Prostate gland (tissue), 2 donors: ENCODE results near the gene NUP210. TPM values are rescaled to one million over a fixed set of nuclear protein-coding genes. Genes with fewer than 3 reads are reported as not detected.

Source experiments
- DNase-seq: peaks from one replicate; pipeline ENCODE4 v3.0.0-alpha.2; 2019; ENCODE audit warnings: low spot score
- H3K27ac ChIP-seq, 2 donors: fragments of 200-600 bp; sonication (generic); 2 replicates each; pipeline ENCODE4 v1.5.1; 2017 to 2019
- H3K27me3 ChIP-seq: fragments of 200-600 bp; sonication (generic); replicated peaks from 2 replicates; pipeline ENCODE4 v1.5.1; 2019; ENCODE audit not compliant: insufficient read depth
- H3K36me3 ChIP-seq, 2 donors: fragments of 200-600 bp; sonication (generic); 1 replicate in 1 of 2; 2 replicates in 1 of 2; pipeline versions ENCODE4 v1.5.1 to v1.8.1; 2017 to 2019
- H3K4me1 ChIP-seq: fragments of 200-600 bp; sonication (generic); replicated peaks from 2 replicates; pipeline ENCODE4 v1.5.1; 2019
- H3K4me3 ChIP-seq, 2 donors: fragments of 200-600 bp; sonication (generic); 2 replicates each; pipeline ENCODE4 v1.5.1; 2017 to 2019
- H3K9me3 ChIP-seq: fragments of 200-600 bp; sonication (generic); 2 replicates; pipeline ENCODE4 v1.5.1; 2017
- CTCF ChIP-seq, 4 experiments: fragments of 200-600 bp in 2 of 4; fragments of 450-650 bp in 2 of 4; sonication (generic) in 2 of 4; IDR thresholded peaks; 1 replicate in 3 of 4; 2 replicates in 1 of 4; pipeline ENCODE4 v1.5.1; 2016 to 2019; ENCODE audit warnings: antibody characterized with exemption in 4 of 4, mild to moderate bottlenecking in 2 of 4, moderate library complexity in 2 of 4
- POLR2A ChIP-seq: fragments of 450-650 bp; IDR thresholded peaks from one replicate; pipeline ENCODE4 v1.6.1; 2016; ENCODE audit warnings: antibody characterized with exemption, mild to moderate bottlenecking
- POLR2AphosphoS5 ChIP-seq: sonication (generic); formaldehyde crosslinking; IDR thresholded peaks from one replicate; pipeline ENCODE4 v1.6.1; 2017; ENCODE audit warnings: antibody characterized with exemption
- WGBS: methylation state at CpG from one replicate; pipeline ENCODE4 v1.1.5; 2018; 5-methylcytosine and 5-hydroxymethylcytosine counted together
- intact Hi-C: fragments of 100-400 bp; cut with DNase I; formaldehyde crosslinking; loops from one replicate; pipeline ENCODE4 v1.14.2; 2022
- total RNA-seq, 2 donors: library from RNA; depleted of rRNA; stranded (reverse); fragments of >200 nt; gene quantifications; one replicate each; pipeline ENCODE4 v1.1.0, GENCODE V29; 2016

NUP210 gene
- total RNA-seq, 2 donors from 2014 or later = 10.6 to 31.2 TPM

- peaks cover 4% of the 10 kb centered on the region for H3K4me1 ChIP-seq
- intact Hi-C loops = loop anchor here (5.0 kb wide), 1 partner anchor 183 kb away; no protein-coding TSS in a partner anchor
- no peak overlapping the region for H3K4me3 ChIP-seq
- 92% methylated on average over 14 of the region's 14 CpGs for WGBS
- TF ChIP-seq CTCF (IDR thresholded peaks at IDR 0.05) (no peak), POLR2A (no peak), POLR2AphosphoS5 (no peak)
- no peaks in the 10 kb centered on the region for H3K27me3 ChIP-seq
- H3K27ac ChIP-seq = no peak overlapping the region
- H3K9me3 ChIP-seq = no peaks in the 10 kb centered on the region
- DNase-seq = no peak
- H3K36me3 ChIP-seq = no peaks in the 10 kb centered on the region
Observed at GRCh38 chr3:13275376-13276005, 144.6 kb downstream of the NUP210 start.

- no peak for DNase-seq
- Histone ChIP-seq H3K27ac (no peak overlapping the region), H3K4me1 (peaks cover 4% of the 10 kb centered on the region), H3K36me3 (no peaks in the 10 kb centered on the region), H3K27me3 (no peaks in the 10 kb centered on the region), H3K4me3 (no peak overlapping the region), H3K9me3 (no peaks in the 10 kb centered on the region)
- 78% methylated on average over 14 of the region's 14 CpGs for WGBS
- no peak for TF ChIP-seq POLR2A
- no peak for TF ChIP-seq POLR2AphosphoS5
- no peak for TF ChIP-seq CTCF (IDR thresholded peaks at IDR 0.05)
- intact Hi-C loops = loop anchor here (5.0 kb wide), 1 partner anchor 182 kb away; no protein-coding TSS in a partner anchor
Observed at GRCh38 chr3:13274551-13275332, 145.4 kb downstream of the NUP210 start.

- Histone ChIP-seq H3K4me1 (peaks cover 4% of the 10 kb centered on the region), H3K9me3 (no peaks in the 10 kb centered on the region), H3K36me3 (no peaks in the 10 kb centered on the region), H3K27ac (no peak overlapping the region), H3K4me3 (no peak overlapping the region), H3K27me3 (no peaks in the 10 kb centered on the region)
- no peak for DNase-seq
- TF ChIP-seq POLR2AphosphoS5 (no peak), POLR2A (no peak), CTCF (IDR thresholded peaks at IDR 0.05) (no peak)
- intact Hi-C loops = no loop called here
- WGBS = 76% methylated on average over 13 of the region's 13 CpGs
Observed at GRCh38 chr3:13274125-13274524, 146.0 kb downstream of the NUP210 start.

GRCh38 chr3:13273604-13274105 lies 146.5 kb downstream of the NUP210 start:
- Histone ChIP-seq H3K27me3 (no peaks in the 10 kb centered on the region), H3K9me3 (no peaks in the 10 kb centered on the region), H3K27ac (no peak overlapping the region), H3K36me3 (no peaks in the 10 kb centered on the region), H3K4me1 (peaks cover 4% of the 10 kb centered on the region), H3K4me3 (no peak overlapping the region)
- intact Hi-C loops = no loop called here
- 94% methylated on average over 6 of the region's 6 CpGs for WGBS
- no peak for DNase-seq
- TF ChIP-seq POLR2AphosphoS5 = no peak
- no peak for TF ChIP-seq POLR2A
- TF ChIP-seq CTCF (IDR thresholded peaks at IDR 0.05) = no peak
